Glomerular visceral epithelial cell (primary cell): ENCODE results near the gene RADIL.

Experiments
- DNase-seq: peaks from one replicate; pipeline ENCODE4 v3.0.0-alpha.2; 2016; ENCODE audit errors: extremely low spot score

Gene RADIL

GRCh38 chr7:4883033-4883371, 514 bp downstream of the RADIL start:
- no peak for DNase-seq

- DNase-seq, result no peak
These were observed 1.1 kb downstream of the RADIL start for GRCh38 chr7:4882169-4883032.

- no peak for DNase-seq
These were observed 3.3 kb downstream of the RADIL start for GRCh38 chr7:4880218-4880617.

- no peak for DNase-seq
These were observed 4.0 kb downstream of the RADIL start for GRCh38 chr7:4879396-4880081.

GRCh38 chr7:4878336-4879335, 4.9 kb downstream of the RADIL start:
- DNase-seq, result no peak

- DNase-seq, result no peak
These were observed 6.9 kb downstream of the RADIL start for GRCh38 chr7:4876586-4876985.

- no peak for DNase-seq
These were observed 8.1 kb downstream of the RADIL start for GRCh38 chr7:4875391-4875790.

- DNase-seq, result no peak
These were observed 10.2 kb downstream of the RADIL start for GRCh38 chr7:4873071-4873944.

GRCh38 chr7:4871930-4872675, 11.4 kb downstream of the RADIL start:
- no peak for DNase-seq

- no peak for DNase-seq
These were observed 12.3 kb downstream of the RADIL start for GRCh38 chr7:4871056-4871680.

GRCh38 chr7:4868493-4868892, 15.0 kb downstream of the RADIL start:
- DNase-seq, result no peak

GRCh38 chr7:4866528-4867496, 16.7 kb downstream of the RADIL start:
- no peak for DNase-seq

- no peak for DNase-seq
These were observed 21.4 kb downstream of the RADIL start for GRCh38 chr7:4862156-4862555.

- DNase-seq, result no peak
These were observed 21.8 kb downstream of the RADIL start, which contains the start of gene PAPOLB for GRCh38 chr7:4861673-4862072. Gene PAPOLB, minus strand, starts transcription at chr7:4862030. Its CDS starts 220 bp downstream, at chr7:4861810.

- DNase-seq, result no peak
These were observed 22.3 kb downstream of the RADIL start for GRCh38 chr7:4861227-4861626.

- no peak for DNase-seq
These were observed 26.3 kb downstream of the RADIL start for GRCh38 chr7:4857189-4857588.

- no peak for DNase-seq
These were observed 27.0 kb downstream of the RADIL start for GRCh38 chr7:4856336-4857057.

GRCh38 chr7:4854916-4855315, 28.6 kb downstream of the RADIL start:
- DNase-seq, result no peak
